ENCODE measurements around the gene KCNK10.

- TF ChIP-seq SMC3 (IDR thresholded peaks at IDR 0.05) (no peak), CTCF (IDR thresholded peaks at IDR 0.05) (no peak), JUN (IDR thresholded peaks at IDR 0.05) (no peak), ELK1 (IDR thresholded peaks at IDR 0.05; ENCODE audit: low read depth, low read length) (no peak), REST (IDR thresholded peaks at IDR 0.05) (no peak), HOXA7 (CRISPR knock-in tag; IDR thresholded peaks at IDR 0.05) (no peak), POLR2A (IDR thresholded peaks at IDR 0.05; ENCODE audit: low read length) (no peak)
- TF ChIP-seq, protein P1, sequence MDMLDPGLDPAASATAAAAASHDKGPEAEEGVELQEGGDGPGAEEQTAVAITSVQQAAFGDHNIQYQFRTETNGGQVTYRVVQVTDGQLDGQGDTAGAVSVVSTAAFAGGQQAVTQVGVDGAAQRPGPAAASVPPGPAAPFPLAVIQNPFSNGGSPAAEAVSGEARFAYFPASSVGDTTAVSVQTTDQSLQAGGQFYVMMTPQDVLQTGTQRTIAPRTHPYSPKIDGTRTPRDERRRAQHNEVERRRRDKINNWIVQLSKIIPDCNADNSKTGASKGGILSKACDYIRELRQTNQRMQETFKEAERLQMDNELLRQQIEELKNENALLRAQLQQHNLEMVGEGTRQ (IDR thresholded peaks at IDR 0.05): no peak
Measured at GRCh38 chr14:88297306-88297705, 25.8 kb downstream of the KCNK10 start.
